ENCODE results near the gene PHC1.

Gene PHC1

DNA sequence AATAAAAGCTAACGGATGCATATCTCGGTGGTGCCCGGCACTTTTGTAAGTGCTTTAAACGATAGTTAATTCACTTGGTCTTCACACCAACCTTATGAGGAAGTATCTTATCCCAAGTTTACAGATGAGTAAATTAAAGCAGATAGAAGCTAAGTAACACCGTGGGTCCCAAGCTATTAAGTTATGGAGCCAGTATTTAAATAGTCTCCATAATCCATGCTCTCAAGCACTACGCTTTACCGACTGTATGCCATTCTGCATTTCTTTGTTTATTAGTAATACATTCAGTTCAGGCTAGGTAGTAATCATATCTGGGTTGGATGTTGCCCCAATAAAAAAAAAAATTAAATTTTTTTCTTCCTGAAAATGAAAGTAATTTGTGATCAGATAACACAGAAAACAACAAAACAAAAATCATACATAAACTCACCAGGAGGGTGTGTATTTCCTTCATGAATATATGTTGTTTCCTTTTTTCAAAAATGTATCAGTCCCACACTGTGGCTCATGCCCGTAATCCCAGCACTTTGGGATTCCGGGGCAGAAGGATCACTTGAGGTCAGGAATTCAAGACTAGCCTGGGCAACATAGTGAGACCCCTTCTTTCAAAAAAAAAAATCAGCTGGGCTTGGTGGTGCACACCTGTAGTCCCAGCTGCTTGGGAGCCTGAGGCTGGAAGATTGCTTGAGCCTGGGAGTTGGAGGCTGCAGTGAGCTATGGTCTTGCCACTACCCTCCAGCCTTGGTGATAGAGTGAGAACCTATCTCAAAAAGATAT is 36.6 kb downstream of the PHC1 start:
- Mint-ChIP-seq H3K4me1 (peaks cover 33% of the 10 kb centered on the region), H3K27me3 (no peaks in the 10 kb centered on the region), H3K27ac (peak overlapping the region; percentile 92), H3K4me3 (peak overlapping the region; percentile 97), H3K36me3 (peaks cover 25% of the 10 kb centered on the region), H3K9me3 (peaks cover 5% of the 10 kb centered on the region)
- ATAC-seq: no peak

GRCh38 chr12:8951744-8952143 is 37.4 kb downstream of the PHC1 start:
- Mint-ChIP-seq H3K9me3 (peaks cover 5% of the 10 kb centered on the region), H3K36me3 (peaks cover 25% of the 10 kb centered on the region), H3K4me1 (peaks cover 24% of the 10 kb centered on the region), H3K27me3 (no peaks in the 10 kb centered on the region), H3K4me3 (no peak overlapping the region), H3K27ac (peak overlapping the region; percentile 54)
- no peak for ATAC-seq

GRCh38 chr12:8953773-8954402 is 39.6 kb downstream of the PHC1 start:
- no peaks in the 10 kb centered on the region for H3K27me3 Mint-ChIP-seq
- no peak overlapping the region for H3K4me3 Mint-ChIP-seq
- no peak for ATAC-seq
- peaks cover 5% of the 10 kb centered on the region for H3K9me3 Mint-ChIP-seq
- peaks cover 24% of the 10 kb centered on the region for H3K36me3 Mint-ChIP-seq
- H3K4me1 Mint-ChIP-seq: peaks cover 13% of the 10 kb centered on the region
- H3K27ac Mint-ChIP-seq: no peak overlapping the region

DNA sequence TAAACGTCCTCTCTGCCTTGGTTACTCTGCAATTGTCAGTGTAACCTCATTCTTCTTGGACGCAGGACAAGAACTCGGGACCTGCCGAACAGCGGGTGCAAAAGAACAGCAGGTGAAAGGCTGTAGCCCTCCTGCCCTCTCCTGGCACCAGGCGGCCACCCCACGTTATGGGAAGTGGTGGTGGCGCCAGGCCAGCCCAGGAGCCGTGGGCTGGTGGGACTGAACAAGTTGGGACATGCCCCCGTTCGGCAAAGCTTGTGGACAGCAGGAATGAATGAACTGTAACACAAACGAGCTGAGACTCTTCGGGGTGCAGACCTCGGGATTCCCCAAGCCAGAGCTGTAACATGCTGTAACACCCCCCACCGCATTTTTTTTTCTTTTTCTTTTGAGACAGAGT is 41.8 kb downstream of the PHC1 start:
- H3K4me3 Mint-ChIP-seq: no peak overlapping the region
- H3K4me1 Mint-ChIP-seq: peaks cover 8% of the 10 kb centered on the region
- H3K36me3 Mint-ChIP-seq: peaks cover 31% of the 10 kb centered on the region
- ATAC-seq: no peak
- peaks cover 5% of the 10 kb centered on the region for H3K9me3 Mint-ChIP-seq
- H3K27ac Mint-ChIP-seq: no peak overlapping the region
- H3K27me3 Mint-ChIP-seq: no peaks in the 10 kb centered on the region

DNA sequence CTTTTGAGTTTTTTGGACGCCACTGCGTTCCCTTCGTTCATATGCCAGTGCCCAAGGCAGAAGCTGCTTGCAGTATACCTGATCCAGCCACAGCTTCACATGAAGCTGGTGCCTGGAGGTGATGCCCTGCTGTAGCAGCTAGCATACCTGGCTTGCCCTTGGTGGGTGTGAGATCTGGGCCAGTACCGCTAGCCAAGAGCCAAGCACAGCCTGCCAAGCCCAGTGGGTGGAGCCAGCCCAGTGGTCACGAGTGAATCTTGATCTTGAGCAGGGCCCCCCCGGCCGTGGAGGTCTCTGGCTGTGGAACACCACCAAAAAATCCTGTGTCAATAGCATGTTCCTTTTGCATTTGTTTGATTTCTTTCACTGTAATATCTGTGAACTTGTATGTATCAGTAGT is 42.5 kb downstream of the PHC1 start:
- no peak overlapping the region for H3K4me3 Mint-ChIP-seq
- peaks cover 3% of the 10 kb centered on the region for H3K4me1 Mint-ChIP-seq
- H3K9me3 Mint-ChIP-seq: peaks cover 5% of the 10 kb centered on the region
- H3K27me3 Mint-ChIP-seq: no peaks in the 10 kb centered on the region
- H3K27ac Mint-ChIP-seq: no peak overlapping the region
- no peak for ATAC-seq
- peaks cover 33% of the 10 kb centered on the region for H3K36me3 Mint-ChIP-seq

DNA sequence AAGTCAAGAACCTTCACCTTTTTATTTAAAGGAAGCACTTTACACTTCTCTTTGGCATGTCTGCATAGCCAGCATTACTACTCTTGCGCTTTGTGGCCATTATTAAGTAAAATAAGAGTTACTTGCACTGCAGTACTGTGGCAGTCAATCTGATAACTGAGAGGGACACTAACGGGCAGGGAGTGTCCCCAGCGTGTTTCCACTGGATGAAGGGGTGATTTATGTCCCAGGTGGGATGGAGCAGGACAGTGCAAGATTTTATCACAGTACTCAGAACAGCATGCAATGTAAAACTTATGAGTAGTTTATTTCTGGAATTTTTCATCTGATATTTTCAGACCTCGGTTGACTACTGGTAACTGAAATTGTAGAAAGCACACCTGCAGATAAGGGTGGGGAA is 43.3 kb downstream of the PHC1 start:
- no peaks in the 10 kb centered on the region for H3K27me3 Mint-ChIP-seq
- H3K27ac Mint-ChIP-seq: no peak overlapping the region
- no peaks in the 10 kb centered on the region for H3K4me1 Mint-ChIP-seq
- H3K36me3 Mint-ChIP-seq: peaks cover 41% of the 10 kb centered on the region
- H3K9me3 Mint-ChIP-seq: peaks cover 9% of the 10 kb centered on the region
- H3K4me3 Mint-ChIP-seq: no peak overlapping the region
- ATAC-seq: no peak

- Mint-ChIP-seq H3K36me3 (peaks cover 38% of the 10 kb centered on the region), H3K27ac (no peak overlapping the region), H3K4me1 (no peaks in the 10 kb centered on the region), H3K9me3 (peaks cover 6% of the 10 kb centered on the region), H3K4me3 (no peak overlapping the region), H3K27me3 (no peaks in the 10 kb centered on the region)
- ATAC-seq: no peak
These were observed 43.8 kb downstream of the PHC1 start for GRCh38 chr12:8958066-8958465.

DNA sequence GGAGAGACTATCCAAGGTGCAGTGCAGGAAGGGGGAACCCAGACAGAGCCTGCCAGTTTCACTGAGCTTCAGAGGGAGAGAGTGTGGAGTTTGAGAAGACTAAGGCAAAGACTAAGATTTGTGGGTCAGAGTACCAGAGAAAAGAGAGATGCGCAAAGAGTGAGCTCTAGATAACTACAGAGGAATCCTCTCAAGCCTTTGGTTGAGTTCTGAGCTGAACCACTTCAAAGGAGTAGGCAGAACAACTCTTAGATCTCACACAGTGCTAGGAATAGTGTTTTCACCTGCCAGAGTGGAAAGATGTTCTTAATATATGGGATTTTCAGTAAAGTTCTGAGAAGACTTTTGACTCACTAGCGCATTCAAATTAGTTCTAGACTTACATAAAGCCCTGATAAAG is 45.9 kb downstream of the PHC1 start:
- Mint-ChIP-seq H3K27me3 (no peaks in the 10 kb centered on the region), H3K4me3 (no peak overlapping the region), H3K9me3 (peaks cover 12% of the 10 kb centered on the region), H3K4me1 (no peaks in the 10 kb centered on the region), H3K27ac (no peak overlapping the region), H3K36me3 (peaks cover 43% of the 10 kb centered on the region)
- ATAC-seq: no peak

- H3K27me3 Mint-ChIP-seq: no peaks in the 10 kb centered on the region
- H3K4me3 Mint-ChIP-seq: no peak overlapping the region
- H3K27ac Mint-ChIP-seq: no peak overlapping the region
- peaks cover 20% of the 10 kb centered on the region for H3K9me3 Mint-ChIP-seq
- peaks cover 25% of the 10 kb centered on the region for H3K36me3 Mint-ChIP-seq
- no peak for ATAC-seq
- H3K4me1 Mint-ChIP-seq: no peaks in the 10 kb centered on the region
These were observed 54.5 kb downstream of the PHC1 start for GRCh38 chr12:8968761-8969160.

GRCh38 chr12:8969861-8970411 is 55.6 kb downstream of the PHC1 start:
- Mint-ChIP-seq H3K27me3 (no peaks in the 10 kb centered on the region), H3K36me3 (peaks cover 22% of the 10 kb centered on the region), H3K4me1 (no peaks in the 10 kb centered on the region), H3K9me3 (peaks cover 15% of the 10 kb centered on the region), H3K27ac (no peak overlapping the region), H3K4me3 (no peak overlapping the region)
- ATAC-seq: no peak

DNA sequence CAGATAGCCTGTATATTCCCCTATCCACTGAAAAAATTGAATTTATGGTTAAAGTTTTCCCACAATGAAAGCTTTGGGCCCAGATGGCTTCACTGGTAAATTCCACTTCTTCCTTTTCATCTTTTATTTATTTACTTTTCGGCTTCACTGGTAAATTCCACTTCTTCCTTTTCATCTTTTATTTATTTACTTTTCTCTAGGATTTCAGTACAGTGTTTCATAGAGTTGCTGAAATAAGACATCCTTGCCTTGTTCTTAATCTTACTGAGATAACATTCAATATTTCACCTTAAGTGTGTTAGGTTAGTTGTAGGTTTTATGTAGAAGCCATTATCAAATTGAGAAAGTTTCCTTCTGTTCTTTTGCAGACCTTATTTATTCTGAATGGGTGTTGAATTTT is 56.1 kb downstream of the PHC1 start:
- Mint-ChIP-seq H3K27ac (no peak overlapping the region), H3K9me3 (peaks cover 15% of the 10 kb centered on the region), H3K4me1 (no peaks in the 10 kb centered on the region), H3K4me3 (no peak overlapping the region), H3K27me3 (no peaks in the 10 kb centered on the region), H3K36me3 (peaks cover 24% of the 10 kb centered on the region)
- ATAC-seq: no peak

GRCh38 chr12:8980137-8980536 is 65.8 kb downstream of the PHC1 start:
- Mint-ChIP-seq H3K27ac (no peak overlapping the region), H3K36me3 (peaks cover 40% of the 10 kb centered on the region), H3K4me1 (no peaks in the 10 kb centered on the region), H3K27me3 (no peaks in the 10 kb centered on the region), H3K4me3 (no peak overlapping the region), H3K9me3 (peaks cover 17% of the 10 kb centered on the region)
- ATAC-seq: no peak

DNA sequence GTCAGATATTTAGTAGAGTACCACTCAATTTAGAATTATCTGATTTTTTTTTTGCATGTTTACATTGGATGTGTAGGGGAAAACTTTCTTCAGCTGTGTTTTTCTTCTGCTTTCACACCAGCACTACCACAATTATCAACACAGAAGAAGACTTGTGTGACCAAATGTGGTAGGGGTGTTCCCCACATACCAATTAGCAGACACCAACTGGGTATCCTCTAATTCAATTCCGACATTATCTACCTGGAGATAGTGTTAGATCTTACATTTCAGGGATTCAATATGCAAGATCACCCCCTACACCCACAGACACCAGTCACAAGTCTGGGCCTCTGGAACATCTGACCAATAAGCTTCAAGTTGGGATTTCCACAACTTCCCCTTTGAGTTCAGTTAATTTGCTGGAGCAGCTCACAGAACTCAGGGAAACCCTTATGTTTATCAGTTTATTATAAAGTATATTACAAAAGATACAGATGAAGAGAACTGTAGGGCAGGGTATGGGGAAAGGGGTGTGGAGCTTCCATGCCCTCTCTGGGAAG is 71.0 kb downstream of the PHC1 start:
- peaks cover 7% of the 10 kb centered on the region for H3K36me3 Mint-ChIP-seq
- no peaks in the 10 kb centered on the region for H3K27me3 Mint-ChIP-seq
- no peak for ATAC-seq
- H3K27ac Mint-ChIP-seq: no peak overlapping the region
- H3K4me3 Mint-ChIP-seq: no peak overlapping the region
- peaks cover 3% of the 10 kb centered on the region for H3K9me3 Mint-ChIP-seq
- peaks cover 21% of the 10 kb centered on the region for H3K4me1 Mint-ChIP-seq

DNA sequence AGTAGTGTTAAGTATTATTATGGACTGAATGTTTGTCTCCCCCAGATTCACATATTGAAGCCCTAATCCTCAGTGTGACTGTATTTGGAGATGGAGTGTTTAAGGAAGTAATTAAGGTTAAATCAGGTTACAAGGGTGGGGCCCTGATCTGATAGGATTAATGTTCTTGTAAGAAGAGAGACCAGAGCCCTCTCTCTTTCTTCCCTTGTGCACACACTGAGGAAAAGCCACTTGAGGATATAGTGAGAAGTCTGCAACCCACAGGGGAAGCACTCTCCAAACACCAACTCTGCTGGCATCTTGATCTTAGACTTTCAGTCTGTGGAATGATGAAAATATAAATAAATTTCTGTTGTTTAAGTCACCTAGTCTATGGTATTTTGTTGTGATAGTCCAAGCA is 72.9 kb downstream of the PHC1 start:
- H3K4me1 Mint-ChIP-seq: peaks cover 21% of the 10 kb centered on the region
- H3K27me3 Mint-ChIP-seq: no peaks in the 10 kb centered on the region
- no peak for ATAC-seq
- no peaks in the 10 kb centered on the region for H3K9me3 Mint-ChIP-seq
- H3K4me3 Mint-ChIP-seq: no peak overlapping the region
- H3K36me3 Mint-ChIP-seq: no peaks in the 10 kb centered on the region
- H3K27ac Mint-ChIP-seq: no peak overlapping the region

- no peaks in the 10 kb centered on the region for H3K9me3 Mint-ChIP-seq
- no peaks in the 10 kb centered on the region for H3K36me3 Mint-ChIP-seq
- no peak overlapping the region for H3K4me3 Mint-ChIP-seq
- H3K4me1 Mint-ChIP-seq: peaks cover 21% of the 10 kb centered on the region
- no peak for ATAC-seq
- H3K27ac Mint-ChIP-seq: no peak overlapping the region
- H3K27me3 Mint-ChIP-seq: no peaks in the 10 kb centered on the region
These were observed 73.4 kb downstream of the PHC1 start for GRCh38 chr12:8987685-8988084.

- Mint-ChIP-seq H3K4me1 (peaks cover 21% of the 10 kb centered on the region), H3K36me3 (no peaks in the 10 kb centered on the region), H3K9me3 (no peaks in the 10 kb centered on the region)
These were observed 75.1 kb downstream of the PHC1 start, which contains the start of gene KLRG1 for GRCh38 chr12:8989413-8989812. TSS of gene KLRG1 (plus strand) at chr12:8989546. CDS start at chr12:8989636, 90 bp downstream.

More at GRCh38 chr12:8989413-8989812, 75.1 kb downstream of the PHC1 start, which contains the start of gene KLRG1:
- Mint-ChIP-seq H3K4me3 (no peak within 1 kb of the TSS), H3K27me3 (no peaks in the 10 kb centered on the region), H3K27ac (no peak within 1 kb of the TSS)
- peak; percentile 64 for ATAC-seq

Data from stimulated activated memory B cell treated with anti-CD40 and anti-IgM and Interleukin-4, amounts not matched to agents 10 μg/mL and 1 μg/mL and 100 μg/mL, for 72 hours (primary cell).